Astrocyte of the spinal cord (primary cell): Measurements from ENCODE around the gene CACNA1D.

Experiments
- DNase-seq: peaks from one replicate; pipeline ENCODE4 v3.0.0; 2011; ENCODE audit warnings: low read depth, low spot score
- H3K4me3 ChIP-seq: 2 replicates; pipeline ENCODE4 v1.5.1; 2011; ENCODE audit warnings: low read depth, mild to moderate bottlenecking, low read length, moderate library complexity
- CTCF ChIP-seq: IDR thresholded peaks from 2 replicates; pipeline ENCODE4 v1.5.1; 2012; ENCODE audit warnings: low read depth, mild to moderate bottlenecking, low read length, inconsistent platforms
- in situ Hi-C: cut with HindIII; loops from 2 replicates; pipeline ENCODE4 v1.10.0; 2017; ENCODE audit warnings: low sequenced_read_pairs

Gene CACNA1D

DNA sequence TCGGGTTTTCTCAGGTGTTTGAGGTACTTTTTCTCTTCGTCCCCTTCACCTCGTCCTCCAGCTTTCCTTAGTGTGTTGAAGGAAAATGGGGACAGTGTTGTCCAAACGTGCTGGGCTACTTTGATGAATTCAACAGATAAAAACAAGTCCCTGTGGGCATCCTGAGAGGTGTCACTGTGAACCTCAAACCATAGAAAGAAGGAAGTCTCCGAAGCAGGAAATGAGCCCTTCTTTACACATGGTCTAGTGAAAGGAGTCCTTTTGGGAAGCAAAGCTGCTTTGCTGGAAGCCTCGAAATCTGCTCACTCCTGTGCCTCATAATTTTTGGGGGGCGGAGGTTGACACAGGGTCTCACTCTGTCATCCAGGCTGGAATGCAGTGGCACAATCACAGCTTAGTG lies 362.6 kb downstream of the CACNA1D start:
- TF ChIP-seq CTCF = no peak

DNA sequence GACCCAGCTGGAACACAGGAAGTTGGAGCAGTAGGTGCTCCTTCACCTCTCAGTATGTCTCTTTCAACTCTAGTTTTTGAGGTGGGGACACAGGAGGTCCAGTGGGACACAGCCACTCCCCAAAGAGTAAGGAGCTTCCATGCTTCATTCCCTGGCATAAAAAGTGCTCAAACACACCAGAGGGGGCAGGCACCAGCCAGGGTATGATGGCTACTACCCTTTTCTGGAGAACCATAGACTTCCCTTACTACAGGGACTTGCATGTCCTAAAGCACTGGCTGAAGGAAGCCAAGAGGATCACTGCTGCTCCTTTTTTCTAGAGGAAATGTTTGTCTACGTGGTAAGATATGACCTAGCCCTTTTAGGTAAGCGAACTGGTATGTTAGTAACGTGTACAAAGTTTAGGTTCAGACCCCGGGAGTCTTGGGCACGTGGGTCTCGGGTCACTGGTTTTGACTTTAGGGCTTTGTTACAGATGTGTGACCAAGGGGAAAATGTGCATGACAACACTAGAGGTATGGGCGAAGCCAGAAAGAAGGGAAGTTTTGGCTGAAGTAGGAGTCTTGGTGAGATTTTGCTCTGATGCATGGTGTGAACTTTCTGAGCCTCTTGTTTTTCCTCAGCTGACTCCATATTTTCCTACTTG lies 363.8 kb downstream of the CACNA1D start:
- TF ChIP-seq CTCF = no peak
- in situ Hi-C loops = no loop called here
- DNase-seq = no peak
- no peak overlapping the region for H3K4me3 ChIP-seq

More for the DNA sequence above, 362.6 kb downstream of the CACNA1D start:
- in situ Hi-C loops = no loop called here
- DNase-seq = no peak
- no peak overlapping the region for H3K4me3 ChIP-seq

DNA sequence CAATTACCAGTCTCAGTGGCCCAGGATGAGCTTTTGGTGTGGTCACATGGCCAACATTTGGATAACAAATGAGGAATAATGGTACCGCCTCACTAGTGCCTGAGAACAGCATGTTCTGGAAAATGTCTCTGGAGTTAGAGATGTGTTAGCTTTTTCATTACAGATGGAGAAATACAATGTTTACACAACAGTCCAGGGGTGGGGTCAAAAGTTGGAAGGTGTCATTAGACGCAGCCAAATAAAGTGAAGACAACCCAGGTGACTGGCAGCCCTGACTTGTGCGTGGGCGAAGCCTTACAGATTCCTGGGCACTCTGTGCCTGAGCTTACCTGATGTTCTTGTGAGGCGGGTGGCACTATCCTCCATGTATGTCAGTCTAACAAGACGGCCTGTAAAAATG lies 364.8 kb downstream of the CACNA1D start:
- DNase-seq = no peak
- in situ Hi-C loops = no loop called here
- TF ChIP-seq CTCF = no peak
- no peak overlapping the region for H3K4me3 ChIP-seq

- TF ChIP-seq CTCF = no peak
- in situ Hi-C loops = no loop called here
- DNase-seq = no peak
- H3K4me3 ChIP-seq = no peak overlapping the region
Measured at GRCh38 chr3:53860196-53860595, 365.8 kb downstream of the CACNA1D start.

DNA sequence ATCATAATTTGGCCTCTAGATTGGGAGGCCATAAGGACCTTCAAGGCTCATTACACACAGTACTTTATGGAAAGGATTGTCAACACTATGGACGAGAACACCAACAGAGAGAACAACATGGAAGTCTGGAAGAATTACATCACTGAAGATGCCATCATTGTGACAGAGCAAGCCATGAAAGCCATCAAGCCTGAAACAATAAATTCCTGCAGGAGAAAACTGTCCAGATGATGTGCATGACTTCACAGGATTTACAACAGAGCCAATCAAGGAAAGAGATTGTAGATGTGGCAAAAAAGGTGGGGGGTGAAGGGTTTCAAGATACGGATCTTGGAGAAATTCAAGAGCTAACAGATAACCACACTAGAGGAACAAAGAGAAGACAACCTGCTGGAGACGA lies 367.8 kb downstream of the CACNA1D start:
- in situ Hi-C loops = no loop called here
- no peak for DNase-seq
- TF ChIP-seq CTCF = no peak
- H3K4me3 ChIP-seq = no peak overlapping the region

GRCh38 chr3:53863145-53863544 lies 368.7 kb downstream of the CACNA1D start:
- no peak for TF ChIP-seq CTCF
- DNase-seq = no peak
- H3K4me3 ChIP-seq = no peak overlapping the region
- in situ Hi-C loops = no loop called here
